ENCODE data around the gene SNRPB.

GRCh38 chr20:2462484-2462883 is 8.1 kb downstream of the SNRPB start:
- TF ChIP-seq CTCF (IDR thresholded peaks at IDR 0.05) = no peak
- no peak for TF ChIP-seq POLR2A (IDR thresholded peaks at IDR 0.05)

All from right lobe of liver (tissue), 4 donors.